WTC11 (cell line): ENCODE measurements around the gene XKR7.

Experiments
- CBFB ChIP-seq: sonication (generic); formaldehyde crosslinking; IDR thresholded peaks from 2 replicates; pipeline ENCODE4 v1.8.1; 2022; ENCODE audit warnings: mild to moderate bottlenecking, low read depth, missing genetic modification reagents
- CTCF ChIP-seq: fragments of 200-600 bp; IDR thresholded peaks from 2 replicates; pipeline ENCODE4 v1.8.0; 2022; ENCODE audit warnings: antibody characterized with exemption
- FOXK1 ChIP-seq: sonication (generic); formaldehyde crosslinking; IDR thresholded peaks from 2 replicates; pipeline ENCODE4 v1.8.0; 2022; ENCODE audit warnings: mild to moderate bottlenecking, moderate library complexity, missing genetic modification reagents
- FOXP1 ChIP-seq: sonication (generic); formaldehyde crosslinking; IDR thresholded peaks from 2 replicates; pipeline ENCODE4 v1.8.0; 2022; ENCODE audit warnings: missing genetic modification reagents, mild to moderate bottlenecking, moderate library complexity, borderline replicate concordance
- JAZF1 ChIP-seq: fragments of 250-450 bp; sonication (Bioruptor Pico); IDR thresholded peaks from 2 replicates; pipeline ENCODE4 v1.9.0; 2021; ENCODE audit warnings: moderate library complexity, mild to moderate bottlenecking, inconsistent platforms
- NFATC4 ChIP-seq: fragments of 250-450 bp; sonication (Bioruptor Pico); IDR thresholded peaks from 2 replicates; pipeline ENCODE4 v1.9.0; 2021; ENCODE audit warnings: mild to moderate bottlenecking
- NR1H2 ChIP-seq: sonication (generic); formaldehyde crosslinking; IDR thresholded peaks from 2 replicates; pipeline ENCODE4 v1.9.0; 2021; ENCODE audit warnings: mild to moderate bottlenecking, moderate library complexity, missing genetic modification reagents
- ZNF232 ChIP-seq: sonication (generic); formaldehyde crosslinking; IDR thresholded peaks from 2 replicates; pipeline ENCODE4 v1.8.0; 2022; ENCODE audit warnings: mild to moderate bottlenecking, missing genetic modification reagents
- ZNF281 ChIP-seq: sonication (generic); formaldehyde crosslinking; IDR thresholded peaks from 2 replicates; pipeline ENCODE4 v1.8.0; 2023; ENCODE audit warnings: mild to moderate bottlenecking, missing genetic modification reagents
- ZNF416 ChIP-seq: fragments of 250-450 bp; sonication (Bioruptor Pico); IDR thresholded peaks from 2 replicates; pipeline ENCODE4 v1.9.0; 2021; ENCODE audit warnings: mild to moderate bottlenecking, inconsistent platforms
- TF ChIP-seq, protein P1 (sequence below): sonication (generic); formaldehyde crosslinking; IDR thresholded peaks from 2 replicates; pipeline ENCODE4 v1.8.0; 2022; ENCODE audit warnings: mild to moderate bottlenecking, missing genetic modification reagents
- TF ChIP-seq, protein P2 (sequence below): sonication (generic); formaldehyde crosslinking; IDR thresholded peaks from 2 replicates; pipeline ENCODE4 v1.8.1; 2022; ENCODE audit warnings: low read depth, missing genetic modification reagents, borderline replicate concordance
- TF ChIP-seq, protein P3 (sequence below): sonication (generic); formaldehyde crosslinking; IDR thresholded peaks from 2 replicates; pipeline ENCODE4 v1.8.1; 2023; ENCODE audit warnings: mild to moderate bottlenecking, missing genetic modification reagents, moderate library complexity
- TF ChIP-seq, protein P4 (sequence below): sonication (generic); formaldehyde crosslinking; IDR thresholded peaks from 2 replicates; pipeline ENCODE4 v1.8.0; 2022; ENCODE audit warnings: missing genetic modification reagents

- TF ChIP-seq FOXK1 = no peak
- no peak for TF ChIP-seq FOXP1 (CRISPR knock-in tag)
- TF ChIP-seq ZNF281 (CRISPR knock-in tag) = no peak
- TF ChIP-seq CTCF = no peak
- no peak for TF ChIP-seq NR1H2
- TF ChIP-seq, protein P1, sequence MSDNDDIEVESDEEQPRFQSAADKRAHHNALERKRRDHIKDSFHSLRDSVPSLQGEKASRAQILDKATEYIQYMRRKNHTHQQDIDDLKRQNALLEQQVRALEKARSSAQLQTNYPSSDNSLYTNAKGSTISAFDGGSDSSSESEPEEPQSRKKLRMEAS (CRISPR knock-in tag) = no peak
- TF ChIP-seq, protein P2, sequence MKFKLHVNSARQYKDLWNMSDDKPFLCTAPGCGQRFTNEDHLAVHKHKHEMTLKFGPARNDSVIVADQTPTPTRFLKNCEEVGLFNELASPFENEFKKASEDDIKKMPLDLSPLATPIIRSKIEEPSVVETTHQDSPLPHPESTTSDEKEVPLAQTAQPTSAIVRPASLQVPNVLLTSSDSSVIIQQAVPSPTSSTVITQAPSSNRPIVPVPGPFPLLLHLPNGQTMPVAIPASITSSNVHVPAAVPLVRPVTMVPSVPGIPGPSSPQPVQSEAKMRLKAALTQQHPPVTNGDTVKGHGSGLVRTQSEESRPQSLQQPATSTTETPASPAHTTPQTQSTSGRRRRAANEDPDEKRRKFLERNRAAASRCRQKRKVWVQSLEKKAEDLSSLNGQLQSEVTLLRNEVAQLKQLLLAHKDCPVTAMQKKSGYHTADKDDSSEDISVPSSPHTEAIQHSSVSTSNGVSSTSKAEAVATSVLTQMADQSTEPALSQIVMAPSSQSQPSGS (CRISPR knock-in tag) = no peak
- TF ChIP-seq, protein P3, sequence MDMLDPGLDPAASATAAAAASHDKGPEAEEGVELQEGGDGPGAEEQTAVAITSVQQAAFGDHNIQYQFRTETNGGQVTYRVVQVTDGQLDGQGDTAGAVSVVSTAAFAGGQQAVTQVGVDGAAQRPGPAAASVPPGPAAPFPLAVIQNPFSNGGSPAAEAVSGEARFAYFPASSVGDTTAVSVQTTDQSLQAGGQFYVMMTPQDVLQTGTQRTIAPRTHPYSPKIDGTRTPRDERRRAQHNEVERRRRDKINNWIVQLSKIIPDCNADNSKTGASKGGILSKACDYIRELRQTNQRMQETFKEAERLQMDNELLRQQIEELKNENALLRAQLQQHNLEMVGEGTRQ (CRISPR knock-in tag) = no peak
- TF ChIP-seq, protein P4, sequence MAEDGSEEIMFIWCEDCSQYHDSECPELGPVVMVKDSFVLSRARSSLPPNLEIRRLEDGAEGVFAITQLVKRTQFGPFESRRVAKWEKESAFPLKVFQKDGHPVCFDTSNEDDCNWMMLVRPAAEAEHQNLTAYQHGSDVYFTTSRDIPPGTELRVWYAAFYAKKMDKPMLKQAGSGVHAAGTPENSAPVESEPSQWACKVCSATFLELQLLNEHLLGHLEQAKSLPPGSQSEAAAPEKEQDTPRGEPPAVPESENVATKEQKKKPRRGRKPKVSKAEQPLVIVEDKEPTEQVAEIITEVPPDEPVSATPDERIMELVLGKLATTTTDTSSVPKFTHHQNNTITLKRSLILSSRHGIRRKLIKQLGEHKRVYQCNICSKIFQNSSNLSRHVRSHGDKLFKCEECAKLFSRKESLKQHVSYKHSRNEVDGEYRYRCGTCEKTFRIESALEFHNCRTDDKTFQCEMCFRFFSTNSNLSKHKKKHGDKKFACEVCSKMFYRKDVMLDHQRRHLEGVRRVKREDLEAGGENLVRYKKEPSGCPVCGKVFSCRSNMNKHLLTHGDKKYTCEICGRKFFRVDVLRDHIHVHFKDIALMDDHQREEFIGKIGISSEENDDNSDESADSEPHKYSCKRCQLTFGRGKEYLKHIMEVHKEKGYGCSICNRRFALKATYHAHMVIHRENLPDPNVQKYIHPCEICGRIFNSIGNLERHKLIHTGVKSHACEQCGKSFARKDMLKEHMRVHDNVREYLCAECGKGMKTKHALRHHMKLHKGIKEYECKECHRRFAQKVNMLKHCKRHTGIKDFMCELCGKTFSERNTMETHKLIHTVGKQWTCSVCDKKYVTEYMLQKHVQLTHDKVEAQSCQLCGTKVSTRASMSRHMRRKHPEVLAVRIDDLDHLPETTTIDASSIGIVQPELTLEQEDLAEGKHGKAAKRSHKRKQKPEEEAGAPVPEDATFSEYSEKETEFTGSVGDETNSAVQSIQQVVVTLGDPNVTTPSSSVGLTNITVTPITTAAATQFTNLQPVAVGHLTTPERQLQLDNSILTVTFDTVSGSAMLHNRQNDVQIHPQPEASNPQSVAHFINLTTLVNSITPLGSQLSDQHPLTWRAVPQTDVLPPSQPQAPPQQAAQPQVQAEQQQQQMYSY (CRISPR knock-in tag) = no peak
- TF ChIP-seq ZNF232 (CRISPR knock-in tag) = no peak
- no peak for TF ChIP-seq ZNF416 (CRISPR knock-in tag)
- TF ChIP-seq JAZF1 = no peak
- TF ChIP-seq NFATC4 (CRISPR knock-in tag) = no peak
- TF ChIP-seq CBFB (CRISPR knock-in tag) = no peak
Observed at GRCh38 chr20:32052778-32053362, 84.9 kb downstream of the XKR7 start.
